GM12878 (cell line): ENCODE results near the gene MTFP1.

Experiments used
- BRCA1 ChIP-seq: IDR thresholded peaks from 2 replicates; pipeline ENCODE4 v1.6.1; 2011; ENCODE audit warnings: low read depth, low read length, improper control_type of control experiment
- CTCF ChIP-seq, 3 experiments: IDR thresholded peaks in 2 of 3; conservative IDR thresholded peaks in 1 of 3; 2 replicates each; pipeline ENCODE4 v1.5.1; 2011; ENCODE audit warnings: low read depth in 3 of 3, low read length in 3 of 3, mild to moderate bottlenecking in 3 of 3, control low read depth in 2 of 3, moderate library complexity in 2 of 3, inconsistent platforms in 1 of 3, mixed read lengths in 1 of 3; ENCODE audit not compliant: control insufficient read depth in 2 of 3, insufficient read depth in 1 of 3; ENCODE audit errors: extremely low read depth in 1 of 3
- HDAC6 ChIP-seq: fragments of 200-600 bp; sonication (generic); IDR thresholded peaks from one replicate; pipeline ENCODE4 v1.8.0; 2017; ENCODE audit warnings: antibody characterized with exemption; ENCODE audit not compliant: unreplicated experiment
- MTA2 ChIP-seq: fragments of 450-650 bp; IDR thresholded peaks from 2 replicates; pipeline ENCODE4 v1.6.1; 2016; ENCODE audit warnings: low read depth, mild to moderate bottlenecking, moderate library complexity
- NRF1 ChIP-seq: conservative IDR thresholded peaks from 2 replicates; pipeline ENCODE4 v1.6.1; 2011; ENCODE audit warnings: mild to moderate bottlenecking, low read depth, low read length, improper control_type of control experiment
- POLR2A ChIP-seq: IDR thresholded peaks from 2 replicates; pipeline ENCODE4 v1.6.1; 2011; ENCODE audit warnings: low read depth, mild to moderate bottlenecking, low read length
- POLR2AphosphoS5 ChIP-seq: IDR thresholded peaks from 2 replicates; pipeline ENCODE4 v1.6.1; 2011; ENCODE audit warnings: mild to moderate bottlenecking, low read length, inconsistent platforms
- SIX5 ChIP-seq: IDR thresholded peaks from 2 replicates; pipeline ENCODE4 v1.6.1; 2011; ENCODE audit warnings: mild to moderate bottlenecking, low read depth, low read length, moderate library complexity; ENCODE audit not compliant: severe bottlenecking
- YY1 ChIP-seq: IDR thresholded peaks from 2 replicates; pipeline ENCODE4 v1.6.1; 2011; ENCODE audit warnings: low read depth, mild to moderate bottlenecking, low read length

GRCh38 chr22:30383061-30383460 is 42.5 kb upstream of the MTFP1 start:
- no peak for TF ChIP-seq YY1
- TF ChIP-seq NRF1: no peak
- TF ChIP-seq POLR2AphosphoS5: no peak
- TF ChIP-seq POLR2A: no peak
- TF ChIP-seq SIX5: no peak
- no peak for TF ChIP-seq BRCA1
- TF ChIP-seq HDAC6: no peak
- TF ChIP-seq CTCF (IDR thresholded peaks at IDR 0.05 in 2 of 3, conservative IDR thresholded peaks at IDR 0.05 in 1 of 3; ENCODE audit: control insufficient read depth in 2 of 3, extremely low read depth in 1 of 3, insufficient read depth in 1 of 3, low read depth in 3 of 3, low read length in 3 of 3): no peak
- TF ChIP-seq MTA2: no peak
